ENCODE results near the gene DPF3. TPM values are rescaled to one million over a fixed set of nuclear protein-coding genes. Genes with fewer than 3 reads are reported as not detected.
A peak's percentile ranks its signal among the peaks of the same experiment; 100 is the strongest.

Gene DPF3
- total and polyA plus RNA-seq, 2 donors from 2014 or later = 2.3 to 2.8 TPM

GRCh38 chr14:72894623-72895378 lies 900 bp upstream of the DPF3 start:
- H3K27ac ChIP-seq (ENCODE audit: low read depth in 2 of 2, low read length in 2 of 2) = peak overlapping the region; percentile 49 to 64
- peak overlapping the region; percentile 80 to 85 (median 81) for H3K4me3 ChIP-seq (ENCODE audit: low read length in 3 of 3)
- H3K4me1 ChIP-seq (ENCODE audit: control insufficient read depth in 2 of 3, insufficient read depth in 2 of 3, low read depth in 1 of 3, low read length in 3 of 3) = peaks cover 0 to 11% (median 0%) of the 10 kb centered on the region in 3 donors
- intact Hi-C loops (cut with DNase I) = no loop called here
- H3K36me3 ChIP-seq (ENCODE audit: control insufficient read depth in 2 of 3, insufficient read depth in 3 of 3, low read length in 3 of 3) = no peaks in the 10 kb centered on the region
- no peak for TF ChIP-seq CTCF (IDR thresholded peaks at IDR 0.05; ENCODE audit: borderline replicate concordance, extremely low read depth, insufficient read depth)
- H3K27me3 ChIP-seq (ENCODE audit: control insufficient read depth, insufficient read depth, low read length) = no peaks in the 10 kb centered on the region
- H3K9ac ChIP-seq (ENCODE audit: low read length in 3 of 3) = peak overlapping the region; percentile 10 to 64 (median 52)
- no peaks in the 10 kb centered on the region for H3K9me3 ChIP-seq (ENCODE audit: control insufficient read depth in 2 of 3, insufficient read depth in 1 of 3, low read length in 3 of 3)
- FAIRE-seq = no peak
- peak in 4 of 5 donors; percentile 50 to 74 (median 56) for DNase-seq

- peak overlapping the region; percentile 49 to 64 for H3K27ac ChIP-seq (ENCODE audit: low read depth in 2 of 2, low read length in 2 of 2)
- H3K9me3 ChIP-seq (ENCODE audit: control insufficient read depth in 2 of 3, insufficient read depth in 1 of 3, low read length in 3 of 3) = no peaks in the 10 kb centered on the region
- intact Hi-C loops (cut with DNase I) = no loop called here
- no peaks in the 10 kb centered on the region for H3K36me3 ChIP-seq (ENCODE audit: control insufficient read depth in 2 of 3, insufficient read depth in 3 of 3, low read length in 3 of 3)
- H3K4me1 ChIP-seq (ENCODE audit: control insufficient read depth in 2 of 3, insufficient read depth in 2 of 3, low read depth in 1 of 3, low read length in 3 of 3) = peaks cover 0 to 11% (median 0%) of the 10 kb centered on the region in 3 donors
- peak overlapping the region; percentile 80 to 85 (median 81) for H3K4me3 ChIP-seq (ENCODE audit: low read length in 3 of 3)
- DNase-seq = no peak
- no peak for TF ChIP-seq CTCF (IDR thresholded peaks at IDR 0.05; ENCODE audit: borderline replicate concordance, extremely low read depth, insufficient read depth)
- H3K27me3 ChIP-seq (ENCODE audit: control insufficient read depth, insufficient read depth, low read length) = no peaks in the 10 kb centered on the region
- peak overlapping the region; percentile 10 to 64 (median 52) for H3K9ac ChIP-seq (ENCODE audit: low read length in 3 of 3)
- FAIRE-seq = no peak
Measured at GRCh38 chr14:72894323-72894622, 372 bp upstream of the DPF3 start.

GRCh38 chr14:72892879-72893635 lies 844 bp downstream of the DPF3 start:
- Histone ChIP-seq H3K36me3 (ENCODE audit: control insufficient read depth in 2 of 3, insufficient read depth in 3 of 3, low read length in 3 of 3) (no peaks in the 10 kb centered on the region), H3K27ac (ENCODE audit: low read depth in 2 of 2, low read length in 2 of 2) (no peak overlapping the region), H3K9me3 (ENCODE audit: control insufficient read depth in 2 of 3, insufficient read depth in 1 of 3, low read length in 3 of 3) (no peaks in the 10 kb centered on the region), H3K4me1 (ENCODE audit: control insufficient read depth in 2 of 3, insufficient read depth in 2 of 3, low read depth in 1 of 3, low read length in 3 of 3) (peaks cover 0 to 11% (median 3%) of the 10 kb centered on the region in 3 donors), H3K27me3 (ENCODE audit: control insufficient read depth, insufficient read depth, low read length) (no peaks in the 10 kb centered on the region), H3K9ac (ENCODE audit: low read length in 3 of 3) (peak overlapping the region in 1 of 3 donors; percentile 58), H3K4me3 (ENCODE audit: low read length in 3 of 3) (peak overlapping the region; percentile 63 to 81 (median 64))
- intact Hi-C loops (cut with DNase I) = no loop called here
- no peak for TF ChIP-seq CTCF (IDR thresholded peaks at IDR 0.05; ENCODE audit: borderline replicate concordance, extremely low read depth, insufficient read depth)
- DNase-seq = peak in 3 of 5 donors; percentile 25 to 71 (median 61)
- no peak for FAIRE-seq
